ENCODE data around the gene TNC. TPM values are rescaled to one million over a fixed set of nuclear protein-coding genes. Genes with fewer than 3 reads are reported as not detected.

The TNC gene
- polyA plus RNA-seq, 3 donors = 0.02 TPM; not detected in 2

DNA sequence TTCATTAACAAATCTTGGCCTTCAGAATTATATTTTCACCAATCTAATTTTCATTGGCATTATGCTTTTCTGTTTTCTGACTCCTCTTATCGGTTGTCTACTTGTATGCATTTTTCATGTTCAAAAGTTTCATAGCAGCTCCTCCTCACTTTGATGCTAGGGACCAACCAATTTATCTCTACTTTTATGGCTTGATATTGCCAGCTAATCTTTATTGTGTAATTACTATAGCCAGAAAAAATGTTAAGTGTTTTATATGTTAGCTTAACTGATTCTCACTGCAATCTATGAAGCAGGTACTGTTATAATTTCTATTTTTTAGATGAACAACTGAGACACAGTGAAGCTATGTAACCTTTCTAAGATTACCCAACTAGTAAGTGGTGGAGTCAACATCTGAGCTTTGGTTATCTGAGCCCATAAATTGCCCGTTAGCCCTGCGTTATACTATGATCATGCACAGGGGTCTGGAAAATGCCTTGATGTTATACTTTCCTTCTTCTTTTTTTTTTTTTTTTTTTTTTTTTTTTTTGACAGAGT is 34.4 kb upstream of the TNC start:
- Histone ChIP-seq H3K9me3 (replicated peaks in 1 of 2; ENCODE audit: control insufficient read depth in 1 of 2, insufficient read depth in 1 of 2, low read length in 2 of 2) (no peaks in the 10 kb centered on the region), H3K4me2 (replicated peaks; ENCODE audit: extremely low read depth, low read length, poor library complexity, severe bottlenecking) (no peak overlapping the region), H3K79me2 (ENCODE audit: insufficient read depth, low read length) (no peaks in the 10 kb centered on the region), H3K36me3 (replicated peaks in 1 of 2; ENCODE audit: control insufficient read depth in 1 of 2, insufficient read depth in 2 of 2, low read length in 2 of 2) (no peaks in the 10 kb centered on the region), H3K9ac (ENCODE audit: insufficient read depth, low read length, poor library complexity, severe bottlenecking) (no peak overlapping the region), H3K4me1 (ENCODE audit: control insufficient read depth in 1 of 2, insufficient read depth in 2 of 2, low read length in 2 of 2) (no peaks in the 10 kb centered on the region), H3K27me3 (ENCODE audit: control insufficient read depth in 2 of 2, insufficient read depth in 2 of 2, low read length in 2 of 2) (no peaks in the 10 kb centered on the region), H4K20me1 (ENCODE audit: insufficient read depth, low read length) (no peaks in the 10 kb centered on the region), H3K27ac (ENCODE audit: low read depth in 1 of 2, low read length in 2 of 2) (no peak overlapping the region), H2AFZ (ENCODE audit: insufficient read depth, low read depth, low read length, poor library complexity, severe bottlenecking) (no peak overlapping the region), H3K4me3 (replicated peaks in 1 of 3; ENCODE audit: low read depth in 2 of 3, low read length in 3 of 3) (no peak overlapping the region)
- Mint-ChIP-seq H3K27ac (no peak overlapping the region), H3K4me3 (no peak overlapping the region), H3K9me3 (peaks cover 0 to 2% (median 0%) of the 10 kb centered on the region in 7 donors), H3K27me3 (ENCODE audit: low read depth in 3 of 3) (peaks cover 0 to 3% (median 2%) of the 10 kb centered on the region in 3 donors), H3K4me1 (no peaks in the 10 kb centered on the region), H3K36me3 (no peaks in the 10 kb centered on the region)
- no peak for DNase-seq
- no CpG with 5 or more reads among the region's 3 CpGs for WGBS (ENCODE audit: insufficient coverage)
- intact Hi-C loops (cut with micrococcal nuclease) = no loop called here
- TF ChIP-seq, protein P1, sequence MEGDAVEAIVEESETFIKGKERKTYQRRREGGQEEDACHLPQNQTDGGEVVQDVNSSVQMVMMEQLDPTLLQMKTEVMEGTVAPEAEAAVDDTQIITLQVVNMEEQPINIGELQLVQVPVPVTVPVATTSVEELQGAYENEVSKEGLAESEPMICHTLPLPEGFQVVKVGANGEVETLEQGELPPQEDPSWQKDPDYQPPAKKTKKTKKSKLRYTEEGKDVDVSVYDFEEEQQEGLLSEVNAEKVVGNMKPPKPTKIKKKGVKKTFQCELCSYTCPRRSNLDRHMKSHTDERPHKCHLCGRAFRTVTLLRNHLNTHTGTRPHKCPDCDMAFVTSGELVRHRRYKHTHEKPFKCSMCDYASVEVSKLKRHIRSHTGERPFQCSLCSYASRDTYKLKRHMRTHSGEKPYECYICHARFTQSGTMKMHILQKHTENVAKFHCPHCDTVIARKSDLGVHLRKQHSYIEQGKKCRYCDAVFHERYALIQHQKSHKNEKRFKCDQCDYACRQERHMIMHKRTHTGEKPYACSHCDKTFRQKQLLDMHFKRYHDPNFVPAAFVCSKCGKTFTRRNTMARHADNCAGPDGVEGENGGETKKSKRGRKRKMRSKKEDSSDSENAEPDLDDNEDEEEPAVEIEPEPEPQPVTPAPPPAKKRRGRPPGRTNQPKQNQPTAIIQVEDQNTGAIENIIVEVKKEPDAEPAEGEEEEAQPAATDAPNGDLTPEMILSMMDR (IDR thresholded peaks at IDR 0.05) = no peak

DNA sequence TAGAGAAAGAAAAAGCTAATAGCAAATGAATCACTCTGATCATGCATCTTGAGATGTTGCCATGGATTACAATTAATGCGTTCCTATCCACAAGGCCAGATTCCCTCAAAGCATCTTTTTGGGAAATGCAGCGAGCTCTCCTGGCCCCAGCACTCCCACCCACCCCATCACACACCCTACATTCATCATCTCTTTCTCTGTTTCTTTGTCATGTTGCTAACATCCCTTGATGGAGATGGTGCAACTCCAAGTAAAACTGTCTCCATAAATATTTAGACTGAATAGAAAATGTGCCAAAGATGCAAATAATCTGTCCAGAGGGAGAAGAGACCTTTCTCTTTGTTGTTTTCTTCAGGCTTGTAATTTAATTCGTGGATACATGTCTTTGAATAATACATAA is 30.8 kb upstream of the TNC start:
- TF ChIP-seq, protein P1 (IDR thresholded peaks at IDR 0.05) = no peak
- intact Hi-C loops (cut with micrococcal nuclease) = no loop called here
- no peak for DNase-seq
- Histone ChIP-seq H3K27ac (ENCODE audit: low read depth in 1 of 2, low read length in 2 of 2) (no peak overlapping the region), H3K9me3 (replicated peaks in 1 of 2; ENCODE audit: control insufficient read depth in 1 of 2, insufficient read depth in 1 of 2, low read length in 2 of 2) (no peaks in the 10 kb centered on the region), H3K36me3 (replicated peaks in 1 of 2; ENCODE audit: control insufficient read depth in 1 of 2, insufficient read depth in 2 of 2, low read length in 2 of 2) (no peaks in the 10 kb centered on the region), H3K4me2 (replicated peaks; ENCODE audit: extremely low read depth, low read length, poor library complexity, severe bottlenecking) (no peak overlapping the region), H3K4me1 (ENCODE audit: control insufficient read depth in 1 of 2, insufficient read depth in 2 of 2, low read length in 2 of 2) (no peaks in the 10 kb centered on the region), H3K9ac (ENCODE audit: insufficient read depth, low read length, poor library complexity, severe bottlenecking) (no peak overlapping the region), H2AFZ (ENCODE audit: insufficient read depth, low read depth, low read length, poor library complexity, severe bottlenecking) (no peak overlapping the region), H3K27me3 (ENCODE audit: control insufficient read depth in 2 of 2, insufficient read depth in 2 of 2, low read length in 2 of 2) (no peaks in the 10 kb centered on the region), H3K4me3 (replicated peaks in 1 of 3; ENCODE audit: low read depth in 2 of 3, low read length in 3 of 3) (no peak overlapping the region), H3K79me2 (ENCODE audit: insufficient read depth, low read length) (no peaks in the 10 kb centered on the region), H4K20me1 (ENCODE audit: insufficient read depth, low read length) (no peaks in the 10 kb centered on the region)
- no peak overlapping the region for H3K27ac Mint-ChIP-seq
- 80% methylated on average over 1 of the region's 3 CpGs for WGBS (ENCODE audit: insufficient coverage)
- no peak overlapping the region for H3K4me3 Mint-ChIP-seq
- H3K36me3 Mint-ChIP-seq = no peaks in the 10 kb centered on the region
- peaks cover 0 to 2% (median 0%) of the 10 kb centered on the region in 7 donors for H3K9me3 Mint-ChIP-seq
- H3K4me1 Mint-ChIP-seq = no peaks in the 10 kb centered on the region
- H3K27me3 Mint-ChIP-seq (ENCODE audit: low read depth in 3 of 3) = peaks cover 0 to 2% (median 0%) of the 10 kb centered on the region in 3 donors
